Choroid plexus epithelial cell (primary cell): ENCODE measurements around the gene APOB.

ENCODE experiments used
- DNase-seq: peaks from one replicate; pipeline ENCODE4 v3.0.0-alpha.2; 2010; ENCODE audit warnings: low read depth
- H3K4me3 ChIP-seq: 2 replicates; pipeline ENCODE4 v1.5.1; 2011; ENCODE audit warnings: low read depth, mild to moderate bottlenecking, control low read depth, low read length, moderate library complexity
- TF ChIP-seq, protein P1 (sequence below): conservative IDR thresholded peaks from 2 replicates; pipeline ENCODE4 v1.5.1; 2011; ENCODE audit warnings: low read depth, mild to moderate bottlenecking, control low read depth, inconsistent platforms, low read length, moderate library complexity

APOB gene

GRCh38 chr2:21057097-21057496 is 13.2 kb upstream of the APOB start:
- no peak overlapping the region for H3K4me3 ChIP-seq
- DNase-seq, result no peak
- TF ChIP-seq, protein P1, sequence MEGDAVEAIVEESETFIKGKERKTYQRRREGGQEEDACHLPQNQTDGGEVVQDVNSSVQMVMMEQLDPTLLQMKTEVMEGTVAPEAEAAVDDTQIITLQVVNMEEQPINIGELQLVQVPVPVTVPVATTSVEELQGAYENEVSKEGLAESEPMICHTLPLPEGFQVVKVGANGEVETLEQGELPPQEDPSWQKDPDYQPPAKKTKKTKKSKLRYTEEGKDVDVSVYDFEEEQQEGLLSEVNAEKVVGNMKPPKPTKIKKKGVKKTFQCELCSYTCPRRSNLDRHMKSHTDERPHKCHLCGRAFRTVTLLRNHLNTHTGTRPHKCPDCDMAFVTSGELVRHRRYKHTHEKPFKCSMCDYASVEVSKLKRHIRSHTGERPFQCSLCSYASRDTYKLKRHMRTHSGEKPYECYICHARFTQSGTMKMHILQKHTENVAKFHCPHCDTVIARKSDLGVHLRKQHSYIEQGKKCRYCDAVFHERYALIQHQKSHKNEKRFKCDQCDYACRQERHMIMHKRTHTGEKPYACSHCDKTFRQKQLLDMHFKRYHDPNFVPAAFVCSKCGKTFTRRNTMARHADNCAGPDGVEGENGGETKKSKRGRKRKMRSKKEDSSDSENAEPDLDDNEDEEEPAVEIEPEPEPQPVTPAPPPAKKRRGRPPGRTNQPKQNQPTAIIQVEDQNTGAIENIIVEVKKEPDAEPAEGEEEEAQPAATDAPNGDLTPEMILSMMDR, result no peak

- H3K4me3 ChIP-seq, result no peak overlapping the region
- TF ChIP-seq, protein P1, result no peak
- DNase-seq, result no peak
Observed at GRCh38 chr2:21055879-21056790, 12.3 kb upstream of the APOB start.

DNA sequence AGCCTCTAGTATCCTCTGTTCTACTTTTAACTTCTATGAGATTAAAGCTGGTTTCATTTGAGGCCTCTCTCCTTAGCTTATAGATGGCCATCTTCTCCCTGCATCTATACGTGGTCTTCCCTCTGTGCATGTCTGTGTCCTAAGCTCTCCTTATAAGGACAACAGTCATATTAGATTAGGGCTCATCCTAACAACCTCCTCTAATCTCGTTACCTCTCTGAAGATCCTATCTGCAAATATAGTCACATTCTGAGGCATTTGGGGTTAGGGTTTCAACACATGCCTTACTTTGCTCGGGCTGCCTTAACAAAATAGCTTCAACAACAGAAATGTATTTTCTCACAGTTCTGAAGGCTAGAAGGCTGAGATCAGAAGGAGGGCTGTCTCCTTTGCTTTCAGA is 11.6 kb upstream of the APOB start:
- no peak overlapping the region for H3K4me3 ChIP-seq
- TF ChIP-seq, protein P1, result no peak
- DNase-seq, result no peak

- no peak for DNase-seq
- TF ChIP-seq, protein P1, result no peak
- no peak overlapping the region for H3K4me3 ChIP-seq
Observed at GRCh38 chr2:21054011-21054410, 10.1 kb upstream of the APOB start.

DNA sequence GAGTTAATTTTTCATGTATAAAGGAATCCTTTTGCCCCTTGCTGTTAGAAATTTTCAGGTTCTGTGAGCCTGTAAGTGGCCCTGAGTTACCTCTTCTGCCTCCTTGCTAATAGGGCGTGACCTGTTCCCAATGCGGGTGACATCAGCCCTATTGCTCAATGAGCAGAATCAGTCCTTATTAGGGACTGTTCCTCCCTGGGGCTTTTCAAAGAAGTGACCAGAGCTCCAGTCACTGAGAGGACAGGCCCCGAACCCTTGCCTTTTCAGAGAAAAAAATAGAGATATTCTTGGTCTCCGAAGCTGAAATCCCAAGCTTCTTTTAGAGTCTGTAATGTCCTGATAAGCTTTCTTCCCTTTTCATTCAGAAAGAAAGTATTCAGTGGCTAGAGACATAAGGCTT is 8.2 kb upstream of the APOB start:
- TF ChIP-seq, protein P1, result no peak
- H3K4me3 ChIP-seq, result no peak overlapping the region
- DNase-seq, result no peak

DNA sequence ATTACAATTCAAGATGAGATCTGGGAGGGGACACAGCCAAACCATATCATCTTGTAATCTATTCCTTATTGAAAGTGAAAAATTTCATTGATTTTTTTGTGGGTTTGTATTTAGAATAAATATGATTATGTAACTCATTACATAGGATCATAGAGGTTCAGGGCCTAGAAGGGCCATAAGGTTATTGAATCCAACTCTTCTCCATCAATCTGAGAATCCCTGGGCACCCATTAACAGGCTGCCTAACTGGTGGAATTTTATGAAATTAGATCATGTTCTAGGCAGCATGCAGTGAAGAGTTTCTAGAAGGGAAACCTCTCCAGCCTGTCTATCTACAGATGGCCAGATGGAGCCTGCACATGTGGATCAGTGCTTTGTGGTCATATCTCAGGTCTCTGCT is 6.3 kb upstream of the APOB start:
- no peak overlapping the region for H3K4me3 ChIP-seq
- TF ChIP-seq, protein P1, result no peak
- DNase-seq, result no peak
